HUES6 (cell line): ENCODE data around the gene FBXO9.

Experiments used
- H3K27ac ChIP-seq: 2 replicates; pipeline ENCODE4 v1.7.0; 2013; ENCODE audit warnings: low read depth, mild to moderate bottlenecking, low read length, inconsistent platforms
- H3K27me3 ChIP-seq: 2 replicates; pipeline ENCODE4 v1.6.1; 2013; ENCODE audit warnings: low read length; ENCODE audit not compliant: control insufficient read depth, insufficient read depth
- H3K36me3 ChIP-seq: 2 replicates; pipeline ENCODE4 v1.6.1; 2013; ENCODE audit warnings: low read length; ENCODE audit not compliant: control insufficient read depth, insufficient read depth
- H3K4me1 ChIP-seq: 2 replicates; pipeline ENCODE4 v1.6.1; 2013; ENCODE audit warnings: low read length; ENCODE audit not compliant: control insufficient read depth, insufficient read depth
- H3K4me3 ChIP-seq: 2 replicates; pipeline ENCODE4 v1.5.1; 2013; ENCODE audit warnings: low read depth, low read length
- H3K9ac ChIP-seq: one replicate; pipeline ENCODE4 v1.6.1; 2013; ENCODE audit warnings: mild to moderate bottlenecking, low read length
- H3K9me3 ChIP-seq: 2 replicates; pipeline ENCODE4 v1.6.1; 2013; ENCODE audit warnings: low read depth, low read length; ENCODE audit not compliant: control insufficient read depth, insufficient read depth

Gene FBXO9

GRCh38 chr6:53064726-53065265 lies 408 bp upstream of the FBXO9 start:
- H3K4me3 ChIP-seq: peak overlapping the region; percentile 88
- no peaks in the 10 kb centered on the region for H3K36me3 ChIP-seq
- H3K27ac ChIP-seq: peak overlapping the region; percentile 82; the same call in 1 of the 2 replicates
- peaks cover 16% of the 10 kb centered on the region for H3K4me1 ChIP-seq
- H3K27me3 ChIP-seq: no peaks in the 10 kb centered on the region
- no peaks in the 10 kb centered on the region for H3K9me3 ChIP-seq
- H3K9ac ChIP-seq: peak overlapping the region; percentile 91

GRCh38 chr6:53066077-53066417 lies 843 bp downstream of the FBXO9 start:
- Histone ChIP-seq H3K9ac (peak overlapping the region; percentile 91), H3K27me3 (no peaks in the 10 kb centered on the region), H3K4me3 (peak overlapping the region; percentile 88), H3K27ac (no peak overlapping the region), H3K36me3 (peaks cover 3% of the 10 kb centered on the region; the same call in 1 of the 2 replicates), H3K9me3 (no peaks in the 10 kb centered on the region), H3K4me1 (peaks cover 8% of the 10 kb centered on the region)

- H3K9ac ChIP-seq: no peak overlapping the region
- H3K9me3 ChIP-seq: no peaks in the 10 kb centered on the region
- H3K4me1 ChIP-seq: peaks cover 6% of the 10 kb centered on the region
- peak overlapping the region; percentile 88; the same call in 1 of the 2 replicates for H3K4me3 ChIP-seq
- no peak overlapping the region for H3K27ac ChIP-seq
- H3K36me3 ChIP-seq: peaks cover 7% of the 10 kb centered on the region
- H3K27me3 ChIP-seq: no peaks in the 10 kb centered on the region
These were observed 1.9 kb downstream of the FBXO9 start for GRCh38 chr6:53066874-53067706.

DNA sequence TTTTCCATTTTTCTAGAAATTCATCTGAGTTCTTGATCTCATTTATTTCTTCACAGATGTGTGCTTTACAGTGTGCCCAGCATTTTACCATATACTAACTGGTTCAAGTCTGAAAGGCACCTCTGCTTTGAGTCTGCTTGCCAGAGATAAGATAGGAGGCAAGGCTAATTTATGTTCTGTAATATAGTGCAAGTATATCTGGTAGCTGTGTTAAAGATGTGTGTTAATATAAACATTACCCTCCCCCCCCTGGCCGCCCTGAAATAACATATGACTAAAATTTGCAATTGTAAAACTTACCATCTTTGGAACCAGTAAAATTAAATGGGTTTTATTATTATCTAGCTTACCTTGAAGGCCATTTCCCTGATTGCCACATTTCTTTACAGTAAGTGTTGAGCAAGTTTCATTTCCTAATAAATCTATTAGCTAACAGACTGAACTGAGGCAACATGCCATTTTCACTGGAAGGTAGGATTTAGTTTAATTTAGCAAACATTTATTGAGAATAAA lies 2.7 kb downstream of the FBXO9 start:
- Histone ChIP-seq H3K4me1 (no peaks in the 10 kb centered on the region; the same call in 1 of the 2 replicates), H3K36me3 (peaks cover 11% of the 10 kb centered on the region), H3K9me3 (no peaks in the 10 kb centered on the region), H3K9ac (no peak overlapping the region), H3K27me3 (no peaks in the 10 kb centered on the region), H3K27ac (no peak overlapping the region), H3K4me3 (no peak overlapping the region)

DNA sequence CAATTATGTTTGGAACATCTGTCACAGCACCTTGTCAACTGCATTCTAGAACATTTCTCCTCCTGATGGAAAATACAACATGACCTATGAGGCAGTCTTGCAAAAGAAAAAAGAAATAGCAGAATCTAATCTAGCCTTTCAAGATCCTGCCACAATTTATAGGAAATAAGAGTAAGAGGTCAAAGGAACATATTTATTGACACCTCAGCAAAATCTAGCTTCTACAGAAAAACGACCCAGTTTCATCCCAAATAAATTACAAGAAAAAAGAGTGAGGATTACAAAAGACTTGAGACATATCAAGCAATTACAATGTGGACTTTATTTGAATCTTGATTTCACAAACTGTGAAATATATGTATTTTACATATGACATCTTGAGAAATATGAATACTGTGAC lies 4.2 kb downstream of the FBXO9 start:
- Histone ChIP-seq H3K36me3 (peaks cover 23% of the 10 kb centered on the region), H3K4me1 (no peaks in the 10 kb centered on the region; the same call in 1 of the 2 replicates), H3K9ac (no peak overlapping the region), H3K27ac (no peak overlapping the region), H3K27me3 (no peaks in the 10 kb centered on the region), H3K4me3 (no peak overlapping the region), H3K9me3 (no peaks in the 10 kb centered on the region)

DNA sequence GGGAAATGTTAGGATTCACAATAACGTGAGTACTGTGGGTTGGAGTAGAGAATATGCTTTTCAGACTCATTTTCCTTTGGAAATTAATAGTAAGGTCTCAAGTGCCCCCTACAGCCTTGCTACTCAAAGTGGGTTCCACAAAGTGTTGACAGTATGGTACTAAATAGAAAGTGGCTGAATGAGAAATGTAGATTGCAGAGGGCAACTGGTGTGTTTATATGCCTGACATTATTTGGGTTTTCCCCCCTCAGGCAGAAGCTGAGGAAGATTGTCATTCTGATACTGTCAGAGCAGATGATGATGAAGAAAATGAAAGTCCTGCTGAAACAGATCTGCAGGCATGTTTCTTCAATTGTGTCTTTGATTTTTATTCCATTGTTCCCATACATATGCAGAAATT lies 5.6 kb downstream of the FBXO9 start:
- Histone ChIP-seq H3K4me1 (no peaks in the 10 kb centered on the region; the same call in 1 of the 2 replicates), H3K4me3 (no peak overlapping the region), H3K9me3 (no peaks in the 10 kb centered on the region), H3K9ac (no peak overlapping the region), H3K36me3 (peaks cover 33% of the 10 kb centered on the region), H3K27ac (no peak overlapping the region), H3K27me3 (no peaks in the 10 kb centered on the region)

GRCh38 chr6:53074347-53074746 lies 9.1 kb downstream of the FBXO9 start:
- no peaks in the 10 kb centered on the region for H3K4me1 ChIP-seq
- H3K9ac ChIP-seq: no peak overlapping the region
- peaks cover 60% of the 10 kb centered on the region for H3K36me3 ChIP-seq
- no peaks in the 10 kb centered on the region for H3K9me3 ChIP-seq
- H3K4me3 ChIP-seq: no peak overlapping the region
- no peak overlapping the region for H3K27ac ChIP-seq
- no peaks in the 10 kb centered on the region for H3K27me3 ChIP-seq

GRCh38 chr6:53080813-53081212 lies 15.6 kb downstream of the FBXO9 start:
- Histone ChIP-seq H3K4me1 (no peaks in the 10 kb centered on the region), H3K9me3 (no peaks in the 10 kb centered on the region), H3K4me3 (no peak overlapping the region), H3K27ac (no peak overlapping the region), H3K27me3 (no peaks in the 10 kb centered on the region), H3K36me3 (peaks cover 84% of the 10 kb centered on the region), H3K9ac (no peak overlapping the region)

DNA sequence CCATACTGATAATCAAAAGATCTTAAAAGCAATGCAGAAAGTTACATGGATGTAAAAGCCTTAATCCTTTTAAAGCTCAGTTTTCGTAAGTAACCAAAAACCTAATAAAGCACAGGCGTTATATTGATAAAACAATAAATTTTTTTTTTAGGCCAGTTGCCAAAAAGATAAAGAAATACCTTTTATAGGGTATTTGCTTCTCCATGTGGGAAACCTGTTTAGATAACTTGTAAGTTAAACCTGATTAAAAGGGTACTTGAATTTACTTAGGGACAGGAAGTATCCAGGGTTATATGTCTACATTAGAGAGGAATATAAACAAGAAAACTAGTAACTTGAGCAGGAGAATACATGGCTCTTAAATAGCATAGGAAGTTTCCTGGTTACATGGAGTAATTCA lies 21.1 kb downstream of the FBXO9 start:
- Histone ChIP-seq H3K36me3 (peaks cover 76% of the 10 kb centered on the region), H3K9me3 (no peaks in the 10 kb centered on the region), H3K4me3 (no peak overlapping the region), H3K27me3 (no peaks in the 10 kb centered on the region), H3K27ac (no peak overlapping the region), H3K4me1 (no peaks in the 10 kb centered on the region), H3K9ac (no peak overlapping the region)

- no peaks in the 10 kb centered on the region for H3K9me3 ChIP-seq
- H3K4me1 ChIP-seq: no peaks in the 10 kb centered on the region
- no peaks in the 10 kb centered on the region for H3K27me3 ChIP-seq
- no peak overlapping the region for H3K4me3 ChIP-seq
- H3K36me3 ChIP-seq: peaks cover 78% of the 10 kb centered on the region
- H3K9ac ChIP-seq: no peak overlapping the region
- no peak overlapping the region for H3K27ac ChIP-seq
These were observed 24.7 kb downstream of the FBXO9 start for GRCh38 chr6:53089948-53090347.

DNA sequence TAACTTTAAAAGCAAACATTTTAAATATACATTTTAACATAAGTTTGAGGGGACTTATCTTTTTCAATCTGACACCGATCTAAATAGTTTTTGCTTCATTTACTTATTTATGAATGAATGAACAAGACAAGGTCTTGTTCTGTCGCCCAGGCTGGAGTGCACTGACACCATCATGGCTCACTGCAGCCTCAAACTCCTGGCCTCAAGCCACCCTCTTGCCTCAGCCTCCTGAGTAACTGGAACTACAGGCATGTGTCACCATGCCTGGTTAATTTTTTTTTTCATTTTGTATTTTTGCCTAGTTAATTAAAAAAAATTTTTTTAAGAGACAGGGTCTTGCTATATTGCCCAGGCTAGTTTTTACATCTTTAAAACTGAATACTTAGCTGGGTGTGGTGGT lies 25.4 kb downstream of the FBXO9 start:
- Histone ChIP-seq H3K36me3 (peaks cover 78% of the 10 kb centered on the region), H3K4me1 (no peaks in the 10 kb centered on the region), H3K4me3 (no peak overlapping the region), H3K27me3 (no peaks in the 10 kb centered on the region), H3K27ac (no peak overlapping the region), H3K9me3 (no peaks in the 10 kb centered on the region), H3K9ac (no peak overlapping the region)
